Endothelial cell of umbilical vein (primary cell): ENCODE data around the gene SPTLC3. TPM values are rescaled to one million over a fixed set of nuclear protein-coding genes. Genes with fewer than 3 reads are reported as not detected.

Experiments used
- BruUV-seq: library from RNA; stranded (reverse); fragments of 400-500 nt; replicated peaks from 2 replicates; lab custom pipeline; 2021; lab: Mats Ljungman, UMichigan
- CTCF ChIA-PET: fragments of 300-600, 350-600 bp; sonication (Branson Sonifier 250); formaldehyde crosslinking; loops from one replicate; lab custom pipeline; 2021; ENCODE audit warnings: antibody characterized with exemption, inconsistent platforms; lab: Charles Lee
- POLR2A ChIA-PET: fragments of 300-600, 350-600 bp; sonication (Branson Sonifier 250); formaldehyde crosslinking; loops from one replicate; lab custom pipeline; 2021; ENCODE audit warnings: antibody characterized with exemption, inconsistent platforms; lab: Charles Lee
- DNase-seq: peaks from one replicate; pipeline ENCODE4 v3.0.0-alpha.2; 2011; ENCODE audit warnings: low read depth, low spot score
- FAIRE-seq: peaks from 2 replicates; lab custom pipeline; 2011; peaks lifted over from hg19 to GRCh38; lab: Jason Lieb, UNC
- H2AFZ ChIP-seq: 2 replicates; pipeline ENCODE4 v1.6.0; 2012; ENCODE audit warnings: low read depth, low read length, control low read depth, inconsistent platforms
- H3K27ac ChIP-seq: 2 replicates; pipeline ENCODE4 v1.5.1; 2011; ENCODE audit warnings: low read depth, mild to moderate bottlenecking, control low read depth, low read length, moderate library complexity; ENCODE audit not compliant: insufficient read depth
- H3K27me3 ChIP-seq, 2 experiments: 2 replicates each; pipeline versions ENCODE4 v1.6.0 to v1.6.1; 2011; ENCODE audit warnings: low read length in 2 of 2, mixed read lengths in 1 of 2; ENCODE audit not compliant: control insufficient read depth in 2 of 2, insufficient read depth in 2 of 2
- H3K36me3 ChIP-seq, 2 experiments: 2 replicates in 1 of 2; 3 replicates in 1 of 2; pipeline ENCODE4 v1.5.1; 2011; ENCODE audit warnings: low read length in 2 of 2, mild to moderate bottlenecking in 1 of 2, moderate library complexity in 1 of 2; ENCODE audit not compliant: control insufficient read depth in 2 of 2, insufficient read depth in 2 of 2; ENCODE audit errors: extremely low read depth in 1 of 2
- H3K4me1 ChIP-seq: 3 replicates; pipeline ENCODE4 v1.5.1; 2011; ENCODE audit warnings: mild to moderate bottlenecking, low read length; ENCODE audit not compliant: control insufficient read depth, insufficient read depth; ENCODE audit errors: extremely low read depth
- H3K4me2 ChIP-seq: 2 replicates; pipeline ENCODE4 v1.6.1; 2011; ENCODE audit warnings: low read length, control low read depth, mixed read lengths; ENCODE audit not compliant: insufficient read depth
- H3K4me3 ChIP-seq, 3 experiments: fragments of 200-600 bp in 1 of 3; sonication (generic), shearing (Covaris generic) in 1 of 3; replicated peaks in 1 of 3; 2 replicates each; pipeline ENCODE4 v1.5.1; 2011 to 2016; ENCODE audit warnings: control low read depth in 3 of 3, low read length in 3 of 3, mild to moderate bottlenecking in 2 of 3, inconsistent platforms in 1 of 3, low read depth in 1 of 3, moderate library complexity in 1 of 3; ENCODE audit not compliant: insufficient read depth in 1 of 3
- H3K79me2 ChIP-seq: 2 replicates; pipeline ENCODE4 v1.6.0; 2012; ENCODE audit warnings: low read length, inconsistent platforms; ENCODE audit not compliant: control insufficient read depth, insufficient read depth
- H3K9ac ChIP-seq: replicated peaks from 2 replicates; pipeline ENCODE3; 2011; ENCODE audit warnings: low read length, control low read depth; ENCODE audit not compliant: insufficient read depth; ENCODE audit errors: extremely low read depth
- H3K9me1 ChIP-seq: replicated peaks from 3 replicates; pipeline ENCODE4 v1.6.0; 2011; ENCODE audit warnings: mild to moderate bottlenecking, low read length; ENCODE audit not compliant: control insufficient read depth, insufficient read depth; ENCODE audit errors: extremely low read depth
- H3K9me3 ChIP-seq: replicated peaks from 2 replicates; pipeline ENCODE4 v1.5.1; 2012; ENCODE audit warnings: low read length, inconsistent platforms; ENCODE audit not compliant: control insufficient read depth, insufficient read depth
- H4K20me1 ChIP-seq: replicated peaks from 2 replicates; pipeline ENCODE3; 2011; ENCODE audit warnings: mild to moderate bottlenecking, low read length; ENCODE audit not compliant: control insufficient read depth, insufficient read depth; ENCODE audit errors: extremely low read depth
- EZH2 ChIP-seq: IDR thresholded peaks from 2 replicates; pipeline ENCODE4 v1.6.1; 2012; ENCODE audit warnings: borderline replicate concordance, low read depth, mild to moderate bottlenecking, moderate library complexity, low read length, inconsistent platforms; ENCODE audit not compliant: severe bottlenecking
- FOS ChIP-seq: IDR thresholded peaks from 2 replicates; pipeline ENCODE4 v1.6.1; 2011; ENCODE audit warnings: mild to moderate bottlenecking, low read length, moderate library complexity, borderline replicate concordance; ENCODE audit not compliant: insufficient read depth
- GATA2 ChIP-seq: IDR thresholded peaks from 2 replicates; pipeline ENCODE4 v1.7.0; 2011; ENCODE audit warnings: low read depth, mild to moderate bottlenecking, moderate library complexity, mixed read lengths, low read length; ENCODE audit not compliant: insufficient read length, insufficient read depth
- JUN ChIP-seq: IDR thresholded peaks from 2 replicates; pipeline ENCODE4 v1.6.1; 2011; ENCODE audit warnings: borderline replicate concordance, low read depth; ENCODE audit not compliant: insufficient read length, insufficient read depth
- MYC ChIP-seq: IDR thresholded peaks from one replicate; pipeline ENCODE4 v1.6.1; 2011; ENCODE audit warnings: mild to moderate bottlenecking, low read depth, low read length
- POLR2A ChIP-seq: IDR thresholded peaks from 2 replicates; pipeline ENCODE4 v1.6.1; 2012; ENCODE audit warnings: low read depth, mild to moderate bottlenecking, control low read depth, low read length
- POLR2AphosphoS5 ChIP-seq: IDR thresholded peaks from 2 replicates; pipeline ENCODE4 v1.6.1; 2012; ENCODE audit warnings: low read depth, mild to moderate bottlenecking, control low read depth, low read length, moderate library complexity; ENCODE audit not compliant: insufficient read depth
- dilution Hi-C: fragments of 300-500 bp; cut with MboI; formaldehyde crosslinking; loops from one replicate; pipeline ENCODE4 v1.15.0; 2019; ENCODE audit warnings: low sequenced_read_pairs; ENCODE audit not compliant: extremely low pct_ligation_motif_present
- intact Hi-C: fragments of 100-400 bp; cut with micrococcal nuclease; formaldehyde crosslinking; loops from one replicate; pipeline ENCODE4 v1.10.0; 2022
- polyA plus RNA-seq, 4 experiments: library from polyadenylated mRNA; depleted of rRNA in 3 of 4; stranded (reverse) in 3 of 4; unstranded in 1 of 4; fragments of >200 nt; gene quantifications; 2 replicates each; pipeline versions ENCODE4 v1.2.1 to v1.2.3, GENCODE V29; 2011 to 2012; ENCODE audit warnings: missing spikeins in 1 of 4
- total RNA-seq: library from RNA; stranded (reverse); gene quantifications from 2 replicates; pipeline ENCODE4 v1.2.3, GENCODE V29; 2021
- TF ChIP-seq, protein P1 (sequence below): IDR thresholded peaks from 2 replicates; pipeline ENCODE4 v1.6.1; 2011; ENCODE audit not compliant: insufficient read depth, insufficient read length
- TF ChIP-seq, protein P2 (sequence below), 2 donors: IDR thresholded peaks; 1 replicate in 1 of 2; 2 replicates in 1 of 2; pipeline ENCODE4 v1.5.1; 2011; ENCODE audit warnings: low read length in 2 of 2, mild to moderate bottlenecking in 2 of 2, moderate library complexity in 2 of 2, control low read depth in 1 of 2, inconsistent platforms in 1 of 2, low read depth in 1 of 2; ENCODE audit not compliant: insufficient read depth in 1 of 2; ENCODE audit errors: extremely low read depth in 1 of 2

Gene SPTLC3
- total and polyA plus RNA-seq, 2 donors (not counting 3 experiments of a cell fraction or from before 2014, with no cell fraction given): 0.29 to 0.35 TPM

DNA sequence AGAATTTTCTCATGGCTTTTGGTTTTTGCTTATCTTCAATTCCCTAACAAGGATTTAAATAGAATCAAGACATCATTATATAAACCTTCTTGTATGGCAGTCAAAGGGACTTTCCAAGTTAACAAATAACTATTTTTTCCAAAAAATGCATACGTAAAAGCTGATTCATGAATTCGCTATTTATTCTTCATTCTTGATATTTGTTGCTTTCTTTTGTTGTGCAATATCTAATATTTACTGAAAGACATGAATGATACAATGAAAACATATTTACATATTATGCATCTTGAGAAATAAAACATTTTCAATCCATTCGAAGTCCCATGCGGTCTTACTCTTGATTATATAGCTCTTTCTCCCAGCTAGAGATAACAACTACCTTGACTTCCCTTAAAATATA is 47.0 kb upstream of the SPTLC3 start:
- Histone ChIP-seq H3K27me3 (no peaks in the 10 kb centered on the region), H3K4me2 (no peak overlapping the region), H3K4me1 (peaks cover 3% of the 10 kb centered on the region), H3K9ac (no peak overlapping the region), H3K9me3 (no peaks in the 10 kb centered on the region), H4K20me1 (no peaks in the 10 kb centered on the region), H3K27ac (no peak overlapping the region), H3K36me3 (no peaks in the 10 kb centered on the region), H3K4me3 (no peak overlapping the region), H3K9me1 (no peaks in the 10 kb centered on the region), H2AFZ (no peak overlapping the region), H3K79me2 (no peaks in the 10 kb centered on the region)
- CTCF ChIA-PET: interaction anchor here (11.3 kb wide), 1 partner anchor 34 kb away, joined by 299 read pairs; no protein-coding TSS in a partner anchor
- no peak for FAIRE-seq
- no peak for TF ChIP-seq JUN
- TF ChIP-seq, protein P1, sequence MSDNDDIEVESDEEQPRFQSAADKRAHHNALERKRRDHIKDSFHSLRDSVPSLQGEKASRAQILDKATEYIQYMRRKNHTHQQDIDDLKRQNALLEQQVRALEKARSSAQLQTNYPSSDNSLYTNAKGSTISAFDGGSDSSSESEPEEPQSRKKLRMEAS: no peak
- no peak for TF ChIP-seq FOS
- TF ChIP-seq, protein P2, sequence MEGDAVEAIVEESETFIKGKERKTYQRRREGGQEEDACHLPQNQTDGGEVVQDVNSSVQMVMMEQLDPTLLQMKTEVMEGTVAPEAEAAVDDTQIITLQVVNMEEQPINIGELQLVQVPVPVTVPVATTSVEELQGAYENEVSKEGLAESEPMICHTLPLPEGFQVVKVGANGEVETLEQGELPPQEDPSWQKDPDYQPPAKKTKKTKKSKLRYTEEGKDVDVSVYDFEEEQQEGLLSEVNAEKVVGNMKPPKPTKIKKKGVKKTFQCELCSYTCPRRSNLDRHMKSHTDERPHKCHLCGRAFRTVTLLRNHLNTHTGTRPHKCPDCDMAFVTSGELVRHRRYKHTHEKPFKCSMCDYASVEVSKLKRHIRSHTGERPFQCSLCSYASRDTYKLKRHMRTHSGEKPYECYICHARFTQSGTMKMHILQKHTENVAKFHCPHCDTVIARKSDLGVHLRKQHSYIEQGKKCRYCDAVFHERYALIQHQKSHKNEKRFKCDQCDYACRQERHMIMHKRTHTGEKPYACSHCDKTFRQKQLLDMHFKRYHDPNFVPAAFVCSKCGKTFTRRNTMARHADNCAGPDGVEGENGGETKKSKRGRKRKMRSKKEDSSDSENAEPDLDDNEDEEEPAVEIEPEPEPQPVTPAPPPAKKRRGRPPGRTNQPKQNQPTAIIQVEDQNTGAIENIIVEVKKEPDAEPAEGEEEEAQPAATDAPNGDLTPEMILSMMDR (IDR thresholded peaks at IDR 0.05; ENCODE audit: extremely low read depth in 1 of 2, insufficient read depth in 1 of 2, low read depth in 1 of 2, low read length in 2 of 2): no peak
- no peak for TF ChIP-seq GATA2
- no peak for TF ChIP-seq POLR2A
- TF ChIP-seq EZH2: no peak
- no peak for TF ChIP-seq MYC
- TF ChIP-seq POLR2AphosphoS5: no peak
- no peak for DNase-seq
- BruUV-seq: no TSS peak
- dilution Hi-C loops: no loop called here
- POLR2A ChIA-PET: no interaction called here
- intact Hi-C loops: loop anchor here (2.0 kb wide), 1 partner anchor 29 kb away; no protein-coding TSS in a partner anchor
